H9 (cell line): ENCODE data around the gene BTN2A1. TPM values are rescaled to one million over a fixed set of nuclear protein-coding genes. Genes with fewer than 3 reads are reported as not detected.

ENCODE experiments used
- DNase-seq: peaks from one replicate; pipeline ENCODE4 v3.0.0-alpha.2; 2017
- H2AFZ ChIP-seq: one replicate; pipeline ENCODE4 v1.6.1; 2013; ENCODE audit warnings: mild to moderate bottlenecking, low read length, control low read depth, moderate library complexity
- H2AK5ac ChIP-seq: 2 replicates; pipeline ENCODE4 v1.6.1; 2013; ENCODE audit warnings: low read length, control low read depth, mixed read lengths; ENCODE audit not compliant: insufficient read length
- H2BK120ac ChIP-seq: one replicate; pipeline ENCODE4 v1.6.1; 2013; ENCODE audit warnings: low read depth, mild to moderate bottlenecking, low read length, control low read depth, inconsistent platforms; ENCODE audit not compliant: poor library complexity, severe bottlenecking
- H2BK12ac ChIP-seq: 2 replicates; pipeline ENCODE4 v1.6.1; 2013; ENCODE audit warnings: low read length, control low read depth, mixed read lengths, low read depth; ENCODE audit not compliant: insufficient read length
- H2BK15ac ChIP-seq: 2 replicates; pipeline ENCODE4 v1.6.1; 2013; ENCODE audit warnings: low read depth, low read length, control low read depth
- H2BK20ac ChIP-seq: one replicate; pipeline ENCODE4 v1.6.1; 2013; ENCODE audit warnings: low read depth, mild to moderate bottlenecking, low read length, control low read depth, inconsistent platforms; ENCODE audit not compliant: poor library complexity, severe bottlenecking
- H2BK5ac ChIP-seq: 2 replicates; pipeline ENCODE4 v1.6.1; 2013; ENCODE audit warnings: low read length, control low read depth, mixed read lengths; ENCODE audit not compliant: insufficient read length
- H3K14ac ChIP-seq: 2 replicates; pipeline ENCODE4 v1.6.1; 2013; ENCODE audit warnings: low read length, control low read depth; ENCODE audit not compliant: insufficient read depth
- H3K18ac ChIP-seq: 2 replicates; pipeline ENCODE4 v1.6.1; 2013; ENCODE audit warnings: low read depth, mild to moderate bottlenecking, mixed read lengths, low read length, control low read depth; ENCODE audit not compliant: insufficient read length
- H3K23ac ChIP-seq: 2 replicates; pipeline ENCODE4 v1.6.1; 2013; ENCODE audit warnings: low read length, control low read depth, mixed read lengths, low read depth; ENCODE audit not compliant: insufficient read length
- H3K23me2 ChIP-seq: 2 replicates; pipeline ENCODE4 v1.6.1; 2013; ENCODE audit warnings: low read depth, mild to moderate bottlenecking, mixed read lengths, low read length, control low read depth; ENCODE audit not compliant: insufficient read length, poor library complexity, severe bottlenecking
- H3K27ac ChIP-seq: 2 replicates; pipeline ENCODE4 v1.5.1; 2013; ENCODE audit warnings: low read length, control low read depth, mixed read lengths, low read depth; ENCODE audit not compliant: insufficient read length
- H3K27me3 ChIP-seq: 2 replicates; pipeline ENCODE4 v1.6.1; 2013; ENCODE audit warnings: low read length, control low read depth, inconsistent platforms; ENCODE audit not compliant: insufficient read depth
- H3K4ac ChIP-seq: 2 replicates; pipeline ENCODE4 v1.6.1; 2013; ENCODE audit warnings: low read depth, mild to moderate bottlenecking, control low read depth, inconsistent platforms, low read length, moderate library complexity
- H3K4me1 ChIP-seq: 2 replicates; pipeline ENCODE4 v1.6.1; 2013; ENCODE audit warnings: low read length, control low read depth, inconsistent platforms; ENCODE audit not compliant: insufficient read depth
- H3K4me2 ChIP-seq: 2 replicates; pipeline ENCODE4 v1.6.1; 2013; ENCODE audit warnings: low read length, control low read depth, mixed read lengths; ENCODE audit not compliant: insufficient read length, insufficient read depth
- H3K56ac ChIP-seq: 2 replicates; pipeline ENCODE4 v1.6.1; 2013; ENCODE audit warnings: low read depth, mild to moderate bottlenecking, mixed read lengths, low read length, control low read depth; ENCODE audit not compliant: insufficient read length
- H3K79me1 ChIP-seq: 2 replicates; pipeline ENCODE4 v1.6.1; 2013; ENCODE audit warnings: low read depth, mild to moderate bottlenecking, moderate library complexity, low read length, control low read depth, inconsistent platforms; ENCODE audit not compliant: insufficient read depth, poor library complexity, severe bottlenecking
- H3K79me2 ChIP-seq: 2 replicates; pipeline ENCODE4 v1.6.1; 2013; ENCODE audit warnings: low read length, control low read depth, inconsistent platforms; ENCODE audit not compliant: insufficient read depth
- H3K9ac ChIP-seq: 2 replicates; pipeline ENCODE4 v1.6.1; 2013; ENCODE audit warnings: low read length, control low read depth, mixed read lengths; ENCODE audit not compliant: insufficient read length; ENCODE audit errors: extremely low read depth
- H3K9me3 ChIP-seq: one replicate; pipeline ENCODE4 v1.6.1; 2013; ENCODE audit warnings: low read depth, low read length, inconsistent platforms; ENCODE audit not compliant: control insufficient read depth
- H3T11ph ChIP-seq: one replicate; pipeline ENCODE4 v1.6.1; 2013; ENCODE audit warnings: mild to moderate bottlenecking, low read length, control low read depth, inconsistent platforms
- H4K20me1 ChIP-seq: one replicate; pipeline ENCODE4 v1.6.1; 2013; ENCODE audit not compliant: control insufficient read depth, insufficient read length, insufficient read depth
- H4K5ac ChIP-seq: 2 replicates; pipeline ENCODE4 v1.6.1; 2013; ENCODE audit warnings: low read depth, mild to moderate bottlenecking, mixed read lengths, low read length, control low read depth; ENCODE audit not compliant: insufficient read length
- H4K8ac ChIP-seq: replicated peaks from 2 replicates; pipeline ENCODE4 v1.6.1; 2013; ENCODE audit warnings: low read length, control low read depth, mixed read lengths, low read depth; ENCODE audit not compliant: insufficient read length
- H4K91ac ChIP-seq: 2 replicates; pipeline ENCODE4 v1.6.1; 2013; ENCODE audit warnings: low read depth, mild to moderate bottlenecking, moderate library complexity, mixed read lengths, low read length, control low read depth; ENCODE audit not compliant: insufficient read length
- H3K27ac Mint-ChIP-seq, 3 experiments: 2 replicates in 2 of 3; 3 replicates in 1 of 3; pipeline ENCODE4 v1.8.0; 2020 to 2021; ENCODE audit warnings: mixed read lengths in 3 of 3, mild to moderate bottlenecking in 1 of 3, moderate library complexity in 1 of 3
- H3K27me3 Mint-ChIP-seq: 2 replicates; pipeline ENCODE4 v1.8.0; 2021; ENCODE audit warnings: low read depth, mild to moderate bottlenecking, moderate library complexity, mixed read lengths
- H3K36me3 Mint-ChIP-seq, 3 experiments: 2 replicates in 2 of 3; 3 replicates in 1 of 3; pipeline ENCODE4 v1.8.0; 2020 to 2021; ENCODE audit warnings: low read depth in 3 of 3, mixed read lengths in 3 of 3; ENCODE audit not compliant: insufficient read depth in 1 of 3
- H3K4me1 Mint-ChIP-seq, 2 experiments: 2 replicates each; pipeline ENCODE4 v1.8.0; 2020; ENCODE audit warnings: mixed read lengths in 2 of 2
- H3K4me3 Mint-ChIP-seq, 2 experiments: 2 replicates in 1 of 2; 3 replicates in 1 of 2; pipeline ENCODE4 v1.8.0; 2020 to 2021; ENCODE audit warnings: mild to moderate bottlenecking in 2 of 2, mixed read lengths in 2 of 2, moderate library complexity in 1 of 2
- H3K9me3 Mint-ChIP-seq, 2 experiments: 2 replicates in 1 of 2; 3 replicates in 1 of 2; pipeline ENCODE4 v1.8.0; 2020; ENCODE audit warnings: mild to moderate bottlenecking in 2 of 2, mixed read lengths in 2 of 2, moderate library complexity in 1 of 2
- WGBS: extraction: QIAGEN DNeasy Blood & Tissue Kit; methylation state at CpG from one replicate; pipeline ENCODE4 v1.1.7; 2013; ENCODE audit warnings: missing lambda C conversion rate, low lambda C conversion rate, mixed read lengths; ENCODE audit not compliant: insufficient read length; ENCODE audit errors: extremely low coverage; 5-methylcytosine and 5-hydroxymethylcytosine counted together
- total RNA-seq: library from RNA; stranded (reverse); gene quantifications from 2 replicates; pipeline ENCODE4 v1.2.1, GENCODE V29; 2021
- TF ChIP-seq, protein P1 (sequence below): fragments of 200-600 bp; sonication (generic); conservative IDR thresholded peaks from 3 replicates; pipeline ENCODE4 v1.8.0; 2021; ENCODE audit warnings: antibody characterized with exemption, mild to moderate bottlenecking

BTN2A1 gene
- total RNA-seq, 1 experiment from 2014 or later = 18.4 TPM

DNA sequence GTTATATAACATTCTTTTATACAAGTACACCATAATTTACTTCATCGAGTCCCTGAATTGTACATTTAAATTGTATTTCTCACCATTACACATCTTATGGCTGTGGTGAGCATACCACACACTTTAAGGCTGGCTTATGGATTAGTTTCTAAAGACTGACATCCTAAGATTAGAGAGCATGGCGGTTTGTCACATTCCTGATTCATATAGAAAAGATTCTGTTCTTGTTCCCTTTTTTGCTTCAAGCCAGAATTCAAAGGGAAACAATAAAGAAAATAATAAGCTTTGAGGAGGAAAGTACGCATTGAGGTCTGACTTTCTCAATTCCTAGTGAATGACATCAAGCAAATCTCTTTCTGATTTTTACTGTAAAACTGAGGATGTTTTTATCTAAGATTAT, 44.9 kb downstream of the BTN2A1 start:
- H2AK5ac ChIP-seq = no peak overlapping the region
- H3K23ac ChIP-seq = no peak overlapping the region
- H4K91ac ChIP-seq = no peak overlapping the region
- H2BK5ac ChIP-seq = no peak overlapping the region
- no peak for DNase-seq
- H2AFZ ChIP-seq = no peak overlapping the region
- H4K20me1 ChIP-seq = no peaks in the 10 kb centered on the region
- peaks cover 20% of the 10 kb centered on the region for H3K27me3 ChIP-seq
- no peak overlapping the region for H3K27ac ChIP-seq
- H3K4ac ChIP-seq = no peak overlapping the region
- no peak overlapping the region for H3K18ac ChIP-seq
- TF ChIP-seq, protein P1, sequence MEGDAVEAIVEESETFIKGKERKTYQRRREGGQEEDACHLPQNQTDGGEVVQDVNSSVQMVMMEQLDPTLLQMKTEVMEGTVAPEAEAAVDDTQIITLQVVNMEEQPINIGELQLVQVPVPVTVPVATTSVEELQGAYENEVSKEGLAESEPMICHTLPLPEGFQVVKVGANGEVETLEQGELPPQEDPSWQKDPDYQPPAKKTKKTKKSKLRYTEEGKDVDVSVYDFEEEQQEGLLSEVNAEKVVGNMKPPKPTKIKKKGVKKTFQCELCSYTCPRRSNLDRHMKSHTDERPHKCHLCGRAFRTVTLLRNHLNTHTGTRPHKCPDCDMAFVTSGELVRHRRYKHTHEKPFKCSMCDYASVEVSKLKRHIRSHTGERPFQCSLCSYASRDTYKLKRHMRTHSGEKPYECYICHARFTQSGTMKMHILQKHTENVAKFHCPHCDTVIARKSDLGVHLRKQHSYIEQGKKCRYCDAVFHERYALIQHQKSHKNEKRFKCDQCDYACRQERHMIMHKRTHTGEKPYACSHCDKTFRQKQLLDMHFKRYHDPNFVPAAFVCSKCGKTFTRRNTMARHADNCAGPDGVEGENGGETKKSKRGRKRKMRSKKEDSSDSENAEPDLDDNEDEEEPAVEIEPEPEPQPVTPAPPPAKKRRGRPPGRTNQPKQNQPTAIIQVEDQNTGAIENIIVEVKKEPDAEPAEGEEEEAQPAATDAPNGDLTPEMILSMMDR = no peak
- H3K79me1 ChIP-seq = no peaks in the 10 kb centered on the region
- H3K23me2 ChIP-seq = peaks cover 8% of the 10 kb centered on the region
- H2BK120ac ChIP-seq = no peak overlapping the region
- no peak overlapping the region for H3K27ac Mint-ChIP-seq
- peaks cover 59% of the 10 kb centered on the region for H3K27me3 Mint-ChIP-seq
- no peaks in the 10 kb centered on the region for H3K36me3 Mint-ChIP-seq
- no peak overlapping the region for H3K9ac ChIP-seq
- no peak overlapping the region for H3K14ac ChIP-seq
- H2BK15ac ChIP-seq = no peak overlapping the region
- H3T11ph ChIP-seq = no peak overlapping the region
- no peaks in the 10 kb centered on the region for H3K79me2 ChIP-seq
- H2BK20ac ChIP-seq = no peak overlapping the region
- no peak overlapping the region for H4K8ac ChIP-seq
- no peaks in the 10 kb centered on the region for H3K4me1 ChIP-seq
- no peak overlapping the region for H3K4me3 Mint-ChIP-seq
- H3K4me1 Mint-ChIP-seq = peaks cover 16 to 17% of the 10 kb centered on the region in 2 experiments
- H2BK12ac ChIP-seq = no peak overlapping the region
- no peak overlapping the region for H4K5ac ChIP-seq
- no peaks in the 10 kb centered on the region; a peak in 1 of 5 replicates for H3K9me3 Mint-ChIP-seq
- no peak overlapping the region for H3K4me2 ChIP-seq
- WGBS = no CpG with 5 or more reads among the region's 3 CpGs
- no peaks in the 10 kb centered on the region for H3K9me3 ChIP-seq
- H3K56ac ChIP-seq = no peak overlapping the region
